Kidney epithelial cell (primary cell): Measurements from ENCODE around the gene ZFHX3. TPM values are rescaled to one million over a fixed set of nuclear protein-coding genes. Genes with fewer than 3 reads are reported as not detected.

ENCODE experiments used
- DNase-seq: peaks from one replicate; pipeline ENCODE4 v3.0.0-alpha.2; 2010; ENCODE audit warnings: low read depth
- H3K27me3 ChIP-seq: 2 replicates; pipeline ENCODE4 v1.6.0; 2011; ENCODE audit warnings: low read length; ENCODE audit not compliant: control insufficient read depth, insufficient read depth
- H3K36me3 ChIP-seq: 2 replicates; pipeline ENCODE4 v1.5.1; 2011; ENCODE audit warnings: low read length; ENCODE audit not compliant: control insufficient read depth, insufficient read depth
- H3K4me3 ChIP-seq: 2 replicates; pipeline ENCODE4 v1.5.1; 2011; ENCODE audit warnings: low read depth, mild to moderate bottlenecking, control low read depth, low read length
- CTCF ChIP-seq: IDR thresholded peaks from 2 replicates; pipeline ENCODE4 v1.5.1; 2011; ENCODE audit warnings: mild to moderate bottlenecking, moderate library complexity, low read length, control low read depth, inconsistent platforms; ENCODE audit not compliant: insufficient read depth, poor library complexity, severe bottlenecking
- total RNA-seq: library from RNA; depleted of rRNA; stranded (reverse); fragments of >200 nt; gene quantifications from 2 replicates; pipeline ENCODE4 v1.2.3, GENCODE V29; 2015

Gene ZFHX3
- total RNA-seq, 1 donor from 2014 or later: 19.9 TPM

GRCh38 chr16:73024571-73025105 is 23.3 kb downstream of the ZFHX3 start:
- DNase-seq: no peak
- TF ChIP-seq CTCF: no peak

GRCh38 chr16:73023752-73024570 is 24.0 kb downstream of the ZFHX3 start:
- Histone ChIP-seq H3K36me3 (no peaks in the 10 kb centered on the region), H3K27me3 (no peaks in the 10 kb centered on the region), H3K4me3 (no peak overlapping the region)
- no peak for DNase-seq
- no peak for TF ChIP-seq CTCF

More at GRCh38 chr16:73024571-73025105, 23.3 kb downstream of the ZFHX3 start:
- Histone ChIP-seq H3K4me3 (no peak overlapping the region), H3K27me3 (no peaks in the 10 kb centered on the region), H3K36me3 (no peaks in the 10 kb centered on the region)

GRCh38 chr16:73023320-73023719 is 24.6 kb downstream of the ZFHX3 start:
- no peak overlapping the region for H3K4me3 ChIP-seq
- no peak for DNase-seq
- no peaks in the 10 kb centered on the region for H3K36me3 ChIP-seq
- no peak for TF ChIP-seq CTCF
- H3K27me3 ChIP-seq: no peaks in the 10 kb centered on the region

- TF ChIP-seq CTCF: no peak
- H3K27me3 ChIP-seq: no peaks in the 10 kb centered on the region
- no peaks in the 10 kb centered on the region for H3K36me3 ChIP-seq
- DNase-seq: no peak
- no peak overlapping the region for H3K4me3 ChIP-seq
These were observed 25.4 kb downstream of the ZFHX3 start for GRCh38 chr16:73022534-73022933.

- Histone ChIP-seq H3K4me3 (no peak overlapping the region), H3K27me3 (no peaks in the 10 kb centered on the region), H3K36me3 (no peaks in the 10 kb centered on the region)
- no peak for DNase-seq
- no peak for TF ChIP-seq CTCF
These were observed 25.9 kb downstream of the ZFHX3 start for GRCh38 chr16:73021866-73022495.
